ENCODE data around the gene SCYGR7.
A peak's percentile ranks its signal among the peaks of the same experiment; 100 is the strongest.
"Not testable (repeated sequence)": the region's sequence is repeated elsewhere in the genome, so short reads cannot be mapped to it uniquely, and the experiment has no call there.

The SCYGR7 gene

GRCh38 chr2:227717687-227718567 is 10.2 kb upstream of the SCYGR7 start, which contains the start of gene SLC19A3:
Gene SLC19A3 (minus strand): TSS chr2:227718028. CDS start chr2:227702318, 15,710 bp downstream.
- FAIRE-seq (no peak), DNase-seq (ENCODE audit: insufficient read length) (no peak)
- no peak for TF ChIP-seq POLR2A (IDR thresholded peaks at IDR 0.05; ENCODE audit: low read depth, low read length)
- no peak for TF ChIP-seq TAF1 (IDR thresholded peaks at IDR 0.05; ENCODE audit: borderline replicate concordance, low read depth, low read length)
- TF ChIP-seq POLR2AphosphoS5 (IDR thresholded peaks at IDR 0.05; ENCODE audit: low read depth, low read length): no peak

GRCh38 chr2:227719641-227720040 is 8.5 kb upstream of the SCYGR7 start:
- TF ChIP-seq POLR2AphosphoS5 (IDR thresholded peaks at IDR 0.05; ENCODE audit: low read depth, low read length): no peak
- no peak for TF ChIP-seq POLR2A (IDR thresholded peaks at IDR 0.05; ENCODE audit: low read depth, low read length)
- no peak for TF ChIP-seq TAF1 (IDR thresholded peaks at IDR 0.05; ENCODE audit: borderline replicate concordance, low read depth, low read length)
- no peak for DNase-seq (ENCODE audit: insufficient read length)
- FAIRE-seq: no peak

DNA sequence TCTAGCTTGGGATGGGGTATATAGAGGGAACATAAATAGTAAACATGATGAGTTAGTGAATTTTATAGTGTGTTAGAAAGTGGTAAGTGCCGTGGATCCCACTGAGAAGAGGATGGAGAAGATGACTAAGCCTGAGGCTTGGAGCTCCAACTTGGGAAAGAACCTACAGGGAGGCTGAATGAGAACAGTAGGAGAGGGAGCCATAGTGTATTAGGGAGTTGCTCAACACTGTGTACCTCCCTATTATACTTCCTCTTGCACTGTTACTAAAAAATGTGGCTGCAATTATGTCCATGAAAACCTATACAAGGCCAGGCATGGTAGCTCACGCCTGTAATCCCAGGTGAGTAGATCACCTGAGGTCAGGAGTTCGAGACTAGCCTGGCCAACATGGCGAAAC is 7.5 kb upstream of the SCYGR7 start:
- TF ChIP-seq POLR2A (IDR thresholded peaks at IDR 0.05; ENCODE audit: low read depth, low read length) (no peak), TAF1 (IDR thresholded peaks at IDR 0.05; ENCODE audit: borderline replicate concordance, low read depth, low read length) (no peak), POLR2AphosphoS5 (IDR thresholded peaks at IDR 0.05; ENCODE audit: low read depth, low read length) (no peak)
- no peak for FAIRE-seq
- DNase-seq (ENCODE audit: insufficient read length): no peak

DNA sequence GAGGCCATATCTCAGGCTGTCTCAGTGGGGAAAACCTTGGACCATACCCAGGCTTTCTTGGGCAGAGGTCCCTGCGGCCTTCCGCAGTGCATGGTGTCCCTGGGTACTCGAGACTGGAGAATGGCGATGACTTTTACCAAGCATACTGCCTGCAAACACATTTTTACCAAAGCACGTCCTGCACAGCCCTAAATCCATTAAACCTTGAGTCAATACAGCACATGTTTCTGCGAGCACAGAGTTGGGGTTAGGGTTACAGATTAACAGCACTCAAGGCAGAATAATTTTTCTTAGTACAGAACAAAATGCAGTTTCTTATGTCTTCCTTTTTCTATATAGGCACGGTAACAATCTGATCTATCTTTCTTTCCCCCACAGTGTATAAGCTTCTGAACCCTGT is 5.3 kb upstream of the SCYGR7 start:
- FAIRE-seq; DNase-seq (ENCODE audit: insufficient read length): not testable (repeated sequence)

- no peak for DNase-seq (ENCODE audit: insufficient read length)
- TF ChIP-seq POLR2AphosphoS5 (IDR thresholded peaks at IDR 0.05; ENCODE audit: low read depth, low read length): no peak
- no peak for FAIRE-seq
These were observed 3.6 kb upstream of the SCYGR7 start, which contains the start of gene SCYGR6 for GRCh38 chr2:227724394-227725039. Gene SCYGR6 (minus strand): TSS chr2:227724757. CDS start chr2:227724757, 0 bp downstream.

DNA sequence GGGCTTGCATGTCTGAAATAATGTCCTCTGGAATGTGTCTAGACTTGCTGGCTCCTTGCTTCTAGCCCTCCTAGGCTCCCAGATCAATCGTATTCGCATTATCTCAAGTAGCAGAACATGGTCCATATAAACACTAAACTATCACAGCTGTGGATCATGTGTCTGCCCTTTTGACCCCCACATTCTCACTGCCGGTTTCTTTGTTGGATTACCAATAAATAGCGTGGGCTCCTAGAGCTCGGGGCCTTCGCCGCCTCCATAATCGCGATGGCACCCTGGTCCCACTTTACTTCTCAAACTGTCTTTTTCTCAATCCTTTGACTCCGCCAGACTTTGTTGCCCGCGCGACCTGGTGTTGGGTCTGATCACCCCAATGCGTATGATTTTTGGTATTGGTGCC is 11.2 kb downstream of the SCYGR7 start:
- DNase-seq (ENCODE audit: insufficient read length) (no peak), FAIRE-seq (peak; percentile 69)
- no peak for TF ChIP-seq POLR2A (IDR thresholded peaks at IDR 0.05; ENCODE audit: low read depth, low read length)
- no peak for TF ChIP-seq TAF1 (IDR thresholded peaks at IDR 0.05; ENCODE audit: borderline replicate concordance, low read depth, low read length)
- no peak for TF ChIP-seq POLR2AphosphoS5 (IDR thresholded peaks at IDR 0.05; ENCODE audit: low read depth, low read length)

DNA sequence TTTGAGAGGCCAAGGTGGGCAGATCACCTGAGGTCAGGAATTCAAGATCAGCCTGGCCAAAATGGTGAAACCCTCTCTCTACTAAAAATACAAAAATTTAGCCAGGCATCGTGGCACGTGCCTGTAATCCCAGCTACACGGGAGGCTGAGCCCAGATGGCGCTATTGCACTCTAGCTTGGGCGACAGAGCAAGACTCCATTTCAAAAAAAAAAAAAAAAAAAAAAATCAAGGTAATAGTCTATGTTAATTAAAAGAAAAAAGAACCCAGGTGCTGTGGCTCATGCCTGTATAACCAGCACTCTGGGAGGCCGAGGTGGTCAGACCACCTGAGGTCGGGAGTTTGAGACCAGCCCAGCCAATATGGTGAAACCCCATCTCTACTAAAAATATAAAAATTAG is 12.6 kb downstream of the SCYGR7 start:
- FAIRE-seq; DNase-seq (ENCODE audit: insufficient read length): not testable (repeated sequence)

DNA sequence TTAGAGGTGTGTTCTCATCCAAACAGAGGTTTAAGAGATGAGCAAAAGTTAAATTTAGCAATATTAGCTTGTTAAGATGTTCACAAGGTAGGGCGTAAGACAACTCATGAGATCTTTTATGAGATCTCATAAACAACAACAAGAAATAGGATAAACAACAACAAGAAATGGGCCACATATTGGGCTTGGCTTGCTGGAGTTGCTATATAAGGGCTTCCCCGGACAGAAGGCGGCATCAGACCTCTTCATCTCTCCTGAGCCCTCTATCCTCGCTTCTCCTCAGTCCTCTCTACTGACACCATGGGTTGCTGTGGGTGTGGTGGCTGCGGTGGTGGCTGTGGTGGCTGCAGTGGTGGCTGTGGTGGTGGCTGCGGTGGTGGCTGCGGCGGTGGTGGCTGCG is 17.5 kb downstream of the SCYGR7 start, which contains the start of gene SCYGR8:
Gene SCYGR8 (plus strand): TSS at position 301 of the 400 bp plus-strand sequence. CDS start 0 bp downstream, at position 301.
- no peak for TF ChIP-seq POLR2AphosphoS5 (IDR thresholded peaks at IDR 0.05; ENCODE audit: low read depth, low read length)
- TF ChIP-seq TAF1 (IDR thresholded peaks at IDR 0.05; ENCODE audit: borderline replicate concordance, low read depth, low read length): no peak
- no peak for TF ChIP-seq POLR2A (IDR thresholded peaks at IDR 0.05; ENCODE audit: low read depth, low read length)
- FAIRE-seq (no peak), DNase-seq (ENCODE audit: insufficient read length) (no peak)

DNA sequence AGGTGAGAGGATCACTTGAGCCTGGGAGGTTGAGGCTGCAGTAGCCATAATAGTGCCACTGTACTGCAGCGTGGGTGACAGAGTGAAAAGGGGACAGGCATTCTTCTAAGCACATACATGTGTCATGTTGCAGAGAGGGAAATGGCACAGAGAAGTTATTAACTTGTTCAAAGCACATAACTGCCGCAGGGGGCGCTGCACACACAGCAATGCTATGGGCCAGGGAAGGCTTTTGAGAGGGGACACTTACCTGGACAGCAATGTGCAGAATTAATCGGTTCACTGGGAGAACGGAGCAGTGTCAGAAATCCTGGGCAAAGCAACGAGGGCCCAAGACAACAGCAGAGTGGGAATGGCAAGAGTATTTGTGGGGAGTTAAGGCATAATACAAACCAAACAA is 19.9 kb downstream of the SCYGR7 start:
- no peak for FAIRE-seq
- no peak for TF ChIP-seq POLR2AphosphoS5 (IDR thresholded peaks at IDR 0.05; ENCODE audit: low read depth, low read length)
- TF ChIP-seq POLR2A (IDR thresholded peaks at IDR 0.05; ENCODE audit: low read depth, low read length): no peak
- no peak for TF ChIP-seq TAF1 (IDR thresholded peaks at IDR 0.05; ENCODE audit: borderline replicate concordance, low read depth, low read length)
- no peak for DNase-seq (ENCODE audit: insufficient read length)

- not testable (repeated sequence) for DNase-seq (ENCODE audit: insufficient read length); FAIRE-seq
These were observed 28.1 kb downstream of the SCYGR7 start for GRCh38 chr2:227756261-227756660.

GRCh38 chr2:227759411-227760118 is 31.4 kb downstream of the SCYGR7 start:
- FAIRE-seq (no peak), DNase-seq (ENCODE audit: insufficient read length) (no peak)
- TF ChIP-seq POLR2A (IDR thresholded peaks at IDR 0.05; ENCODE audit: low read depth, low read length) (no peak), POLR2AphosphoS5 (IDR thresholded peaks at IDR 0.05; ENCODE audit: low read depth, low read length) (no peak), TAF1 (IDR thresholded peaks at IDR 0.05; ENCODE audit: borderline replicate concordance, low read depth, low read length) (no peak)

All from GM12892 (cell line).